ENCODE results near the gene STIMATE.

GRCh38 chr3:52851348-52851747, 46.0 kb downstream of the STIMATE start:
- TF ChIP-seq, protein P1, sequence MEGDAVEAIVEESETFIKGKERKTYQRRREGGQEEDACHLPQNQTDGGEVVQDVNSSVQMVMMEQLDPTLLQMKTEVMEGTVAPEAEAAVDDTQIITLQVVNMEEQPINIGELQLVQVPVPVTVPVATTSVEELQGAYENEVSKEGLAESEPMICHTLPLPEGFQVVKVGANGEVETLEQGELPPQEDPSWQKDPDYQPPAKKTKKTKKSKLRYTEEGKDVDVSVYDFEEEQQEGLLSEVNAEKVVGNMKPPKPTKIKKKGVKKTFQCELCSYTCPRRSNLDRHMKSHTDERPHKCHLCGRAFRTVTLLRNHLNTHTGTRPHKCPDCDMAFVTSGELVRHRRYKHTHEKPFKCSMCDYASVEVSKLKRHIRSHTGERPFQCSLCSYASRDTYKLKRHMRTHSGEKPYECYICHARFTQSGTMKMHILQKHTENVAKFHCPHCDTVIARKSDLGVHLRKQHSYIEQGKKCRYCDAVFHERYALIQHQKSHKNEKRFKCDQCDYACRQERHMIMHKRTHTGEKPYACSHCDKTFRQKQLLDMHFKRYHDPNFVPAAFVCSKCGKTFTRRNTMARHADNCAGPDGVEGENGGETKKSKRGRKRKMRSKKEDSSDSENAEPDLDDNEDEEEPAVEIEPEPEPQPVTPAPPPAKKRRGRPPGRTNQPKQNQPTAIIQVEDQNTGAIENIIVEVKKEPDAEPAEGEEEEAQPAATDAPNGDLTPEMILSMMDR (conservative IDR thresholded peaks at IDR 0.05), result peak; percentile 72
- no peak for TF ChIP-seq ZFX (IDR thresholded peaks at IDR 0.05)
